H1 (cell line): Measurements from ENCODE around the gene BAZ2B. TPM values are rescaled to one million over a fixed set of nuclear protein-coding genes. Genes with fewer than 3 reads are reported as not detected.

Experiments used
- ASH2L ChIP-seq: fragments of 200-600, 300-600 bp; sonication (generic); IDR thresholded peaks from one replicate; pipeline ENCODE4 v1.7.1; 2017; ENCODE audit warnings: low read length
- KDM4A ChIP-seq: IDR thresholded peaks from one replicate; pipeline ENCODE4 v1.7.1; 2012; ENCODE audit warnings: low read depth, mild to moderate bottlenecking, moderate library complexity, low read length, inconsistent platforms; ENCODE audit not compliant: severe bottlenecking
- POU5F1 ChIP-seq: IDR thresholded peaks from 2 replicates; pipeline ENCODE4 v1.6.1; 2011; ENCODE audit warnings: low read depth, mild to moderate bottlenecking, low read length, moderate library complexity
- SIRT6 ChIP-seq: IDR thresholded peaks from one replicate; pipeline ENCODE4 v1.7.1; 2012; ENCODE audit warnings: low read length, inconsistent platforms
- SUZ12 ChIP-seq: fragments of 200-600 bp; sonication (generic); IDR thresholded peaks from 2 replicates; pipeline ENCODE4 v1.6.1; 2012; ENCODE audit warnings: mild to moderate bottlenecking, inconsistent platforms, low read length, moderate library complexity, mixed read lengths
- polyA plus RNA-seq, 7 experiments: library from polyadenylated mRNA; depleted of rRNA in 3 of 7; stranded (reverse) in 5 of 7; unstranded in 2 of 7; fragments of >200 nt in 5 of 7; fragments of 200-250 nt in 2 of 7; gene quantifications; 1 replicate in 5 of 7; 2 replicates in 1 of 7; 4 replicates in 1 of 7; pipeline versions ENCODE4 v1.2.1 to v1.2.3, GENCODE V29; 2011 to 2013; ENCODE audit warnings: missing spikeins in 2 of 7, mixed read lengths in 2 of 7
- total RNA-seq: library from RNA; stranded (reverse); fragmentation: NEBNext Ultra II Directional; extraction: Animal tissue kit (Norgen Biotek cat#: 25700); gene quantifications from 2 replicates; pipeline ENCODE4 v1.2.1, GENCODE V29; 2021

The BAZ2B gene
- total and polyA plus RNA-seq, 2 of the 8 experiments (the other 6 are each of a cell fraction or from before 2014, with no cell fraction given): 15.2 to 46.3 TPM

GRCh38 chr2:159658881-159659873 lies 42.8 kb upstream of the BAZ2B start (continued):
- TF ChIP-seq KDM4A (no peak), SIRT6 (no peak), POU5F1 (no peak), ASH2L (no peak), SUZ12 (no peak)
